NCI-H345 treated with DMSO at 0.1 percent for 48 hours (cell line): ENCODE measurements around the gene ARSG.
"Not testable (repeated sequence)": the region's sequence is repeated elsewhere in the genome, so short reads cannot be mapped to it uniquely, and the experiment has no call there.

ENCODE experiments used
- DNase-seq: peaks from one replicate; lab custom pipeline; 2025; ENCODE audit not compliant: unreplicated experiment; lab: John Stamatoyannopoulos, UW

The ARSG gene

GRCh38 chr17:68327823-68328557 is 36.7 kb downstream of the ARSG start:
- DNase-seq, result no peak

DNA sequence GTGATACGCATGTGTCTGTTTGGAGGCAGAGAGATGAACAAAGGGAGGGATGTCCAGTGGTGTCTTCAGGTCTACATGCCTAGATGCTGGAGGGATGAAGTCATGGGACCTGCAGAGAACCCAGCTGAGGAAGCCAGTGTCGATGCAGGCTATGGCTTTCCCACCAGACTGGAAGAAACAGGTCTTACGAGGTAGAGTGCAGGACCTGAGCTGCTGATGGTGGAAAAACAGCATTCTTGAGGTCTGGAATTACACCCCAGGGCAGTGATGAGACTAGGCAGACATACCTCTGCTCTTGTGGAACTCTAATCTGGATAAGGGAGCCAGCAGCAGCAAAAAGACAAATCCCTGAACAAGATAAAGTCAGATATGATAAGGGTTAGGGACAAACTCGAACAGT is 37.4 kb downstream of the ARSG start:
- DNase-seq, result no peak

- no peak for DNase-seq
Measured at GRCh38 chr17:68329331-68329730, 38.0 kb downstream of the ARSG start.

DNA sequence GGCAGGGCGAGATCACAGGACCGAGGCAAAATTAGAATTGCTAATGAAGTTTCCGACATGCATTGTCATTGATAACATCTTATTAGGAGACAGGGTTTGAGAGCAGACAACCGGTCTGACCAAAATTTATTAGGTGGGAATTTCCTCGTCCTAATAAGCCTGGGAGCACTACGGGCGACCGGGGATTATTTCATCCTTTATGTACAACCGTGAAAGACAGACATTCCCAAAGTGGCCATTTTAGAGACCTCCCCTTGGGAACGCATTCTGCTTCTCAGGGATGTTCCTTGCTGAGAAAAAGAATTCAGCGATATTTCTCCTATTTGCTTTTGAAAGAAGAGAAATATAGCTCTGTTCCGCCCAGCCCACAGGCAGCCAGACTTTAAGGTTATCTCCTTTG is 40.6 kb downstream of the ARSG start:
- not testable (repeated sequence) for DNase-seq

DNA sequence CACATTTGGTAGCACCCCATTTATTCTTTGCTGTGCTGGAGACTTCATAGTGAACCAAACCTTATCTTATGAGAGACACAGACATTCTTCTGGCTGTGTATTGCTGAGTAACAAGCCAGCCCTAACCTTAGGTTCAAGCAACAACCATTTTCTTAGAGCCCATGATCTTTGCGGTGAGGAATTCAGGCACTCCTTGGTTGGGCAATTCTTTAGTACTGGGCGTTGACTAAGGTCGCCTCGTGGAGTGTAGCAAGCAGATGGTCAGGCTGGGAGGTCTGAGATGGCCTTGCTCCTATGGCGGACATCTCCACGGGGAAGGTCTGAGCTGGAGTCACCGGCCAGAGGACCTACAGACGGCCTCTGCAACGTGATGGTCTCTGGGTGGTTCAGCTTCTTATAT is 43.1 kb downstream of the ARSG start:
- no peak for DNase-seq

DNA sequence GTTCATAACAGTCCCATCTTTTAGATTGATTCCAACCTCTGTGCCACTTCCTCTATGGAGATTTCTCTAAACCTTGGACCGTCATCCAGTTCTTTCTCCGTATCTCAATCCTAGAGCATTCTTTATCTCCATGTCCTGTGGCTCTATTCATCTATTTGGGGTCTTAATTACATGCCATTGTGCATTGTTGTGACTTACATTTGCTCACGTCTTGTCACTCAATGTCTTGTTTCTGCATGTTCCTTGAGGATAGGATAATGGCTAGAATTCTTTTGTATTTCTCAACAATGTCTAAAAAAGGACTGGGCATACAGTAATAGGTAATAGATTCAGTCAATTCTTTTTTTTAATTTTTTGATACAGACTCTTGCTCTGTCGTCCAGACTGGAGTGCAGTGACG is 50.2 kb downstream of the ARSG start:
- DNase-seq, result no peak

- no peak for DNase-seq
Measured at GRCh38 chr17:68343976-68344375, 52.7 kb downstream of the ARSG start.

DNA sequence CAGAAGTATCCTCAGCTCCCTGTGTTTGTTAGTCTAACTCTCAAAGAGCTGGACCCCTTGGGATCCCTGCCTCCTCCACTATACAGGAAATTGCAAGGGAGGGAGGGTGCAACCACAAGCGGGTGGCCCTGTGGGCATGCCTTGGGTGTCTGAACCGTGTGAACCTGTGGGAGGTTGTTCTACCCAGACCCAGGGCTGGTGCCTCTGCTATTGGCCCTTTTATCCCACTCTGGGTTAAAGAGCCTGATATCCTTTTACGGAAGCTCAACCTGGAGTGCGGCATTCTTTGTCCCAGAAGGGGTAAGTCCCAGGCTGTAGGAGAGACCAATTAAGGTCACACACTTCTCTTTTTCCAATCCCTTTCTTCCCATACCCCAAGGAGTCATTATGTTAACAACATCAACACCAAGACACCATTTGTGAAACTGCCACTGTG is 53.4 kb downstream of the ARSG start:
- DNase-seq, result no peak

DNA sequence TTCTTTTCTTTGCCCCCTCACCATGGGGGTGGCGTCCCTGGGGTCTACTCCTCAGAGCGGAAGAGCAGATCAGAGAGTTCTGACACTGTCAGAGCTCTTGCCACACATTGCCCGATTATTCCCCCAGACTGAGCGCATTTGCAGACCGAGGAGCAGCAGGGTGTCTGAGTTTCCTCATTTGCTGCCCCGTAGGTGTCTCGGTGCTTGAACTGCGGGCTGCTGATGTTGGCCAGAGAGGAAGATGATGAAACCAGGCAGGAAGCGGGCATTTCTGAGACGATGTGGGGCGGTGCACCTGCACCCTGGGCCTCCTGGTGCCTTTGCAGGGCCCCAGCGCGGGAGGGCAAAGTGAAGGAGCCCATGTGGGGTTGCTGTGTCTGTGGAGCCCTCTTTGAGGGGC is 55.2 kb downstream of the ARSG start:
- DNase-seq, result no peak

DNA sequence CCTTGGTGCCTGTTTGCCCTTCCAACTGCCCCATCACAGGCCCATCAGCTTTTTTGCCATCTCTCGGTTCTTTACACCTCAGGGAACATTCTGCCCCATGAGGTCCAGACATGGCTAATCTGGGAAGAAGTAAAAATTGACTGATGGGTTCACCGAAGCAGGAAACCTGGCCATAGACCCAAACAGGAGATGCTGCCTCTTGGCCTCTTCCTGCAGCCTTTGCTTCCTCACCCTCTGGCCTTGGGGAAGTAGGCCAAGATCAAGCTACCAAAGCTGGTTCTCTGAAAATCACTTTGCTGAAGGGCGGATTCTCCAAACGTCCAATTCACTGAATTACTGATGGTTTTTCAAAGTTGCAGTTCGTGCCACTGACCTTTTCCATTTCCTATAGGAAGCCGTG is 56.1 kb downstream of the ARSG start:
- no peak for DNase-seq

DNA sequence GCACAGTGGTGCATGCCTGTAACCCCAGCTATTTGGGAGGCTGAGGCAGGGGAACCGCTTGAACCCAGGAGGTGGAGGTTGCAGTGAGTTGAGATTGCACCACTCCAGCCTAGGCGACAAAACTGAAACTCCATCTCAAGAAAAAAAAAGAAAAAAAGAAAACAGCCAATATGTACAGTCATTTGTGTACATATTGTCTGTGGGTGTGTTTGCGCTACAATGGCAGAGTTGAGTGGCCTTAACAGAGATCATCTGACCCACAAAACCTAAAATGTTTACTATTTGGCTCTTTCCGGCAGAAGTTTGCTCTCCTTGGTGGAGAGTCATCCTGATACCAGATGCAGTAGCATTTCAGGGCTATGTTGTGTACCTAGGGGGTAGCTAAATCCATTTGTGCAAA is 57.9 kb downstream of the ARSG start:
- DNase-seq, result no peak

DNA sequence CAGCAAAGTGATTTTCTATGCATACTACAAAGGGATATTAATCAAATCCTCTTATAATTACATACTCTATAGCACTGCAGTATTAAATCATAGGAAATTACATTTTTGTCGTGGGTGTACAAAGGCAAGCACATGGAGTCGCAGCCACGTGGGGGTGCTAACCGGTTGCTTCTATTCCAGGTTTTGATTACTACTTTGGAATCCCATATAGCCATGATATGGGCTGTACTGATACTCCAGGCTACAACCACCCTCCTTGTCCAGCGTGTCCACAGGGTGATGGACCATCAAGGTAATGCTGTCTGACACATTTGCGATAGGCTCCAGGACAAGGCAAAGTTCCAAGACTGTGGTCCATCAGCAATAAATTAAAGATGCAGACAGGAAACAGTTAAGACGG is 60.1 kb downstream of the ARSG start:
- no peak for DNase-seq

DNA sequence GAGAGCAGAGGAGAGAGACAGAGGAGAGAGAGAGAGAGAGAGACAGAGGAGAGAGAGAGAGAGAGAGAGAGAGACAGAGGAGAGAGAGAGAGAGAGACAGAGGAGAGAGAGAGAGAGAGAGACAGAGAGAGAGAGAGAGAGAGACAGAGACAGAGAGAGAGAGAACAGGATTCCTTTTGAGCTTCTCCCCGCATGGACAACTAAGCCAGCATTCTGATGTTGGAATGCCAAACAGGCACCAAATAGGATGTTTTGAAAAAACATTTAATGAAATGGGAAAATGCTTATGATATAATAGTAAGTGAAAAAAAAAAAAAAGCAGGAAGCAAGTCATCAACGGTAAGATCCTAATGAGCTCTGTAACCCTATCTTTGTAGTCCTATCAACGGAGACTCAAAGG is 60.7 kb downstream of the ARSG start:
- DNase-seq, result no peak

DNA sequence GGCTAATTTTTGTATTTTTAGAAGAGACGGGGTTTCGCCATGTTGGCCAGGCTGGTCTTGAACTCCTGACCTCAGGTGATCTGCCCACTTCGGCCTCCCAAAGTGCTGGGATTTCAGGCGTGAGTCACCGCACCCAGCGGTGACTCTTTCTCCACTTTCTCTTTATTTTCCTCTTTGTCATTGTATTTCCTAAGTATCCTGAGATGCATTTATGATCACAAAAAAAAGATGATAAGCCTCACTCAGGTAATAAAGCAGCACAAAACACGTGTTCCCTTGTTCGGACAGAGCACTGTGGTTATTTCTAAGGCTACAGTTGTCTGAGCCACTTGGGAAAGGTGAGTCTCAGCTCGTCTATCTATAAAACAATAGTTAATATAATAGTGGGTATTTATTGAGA is 61.4 kb downstream of the ARSG start:
- not testable (repeated sequence) for DNase-seq

DNA sequence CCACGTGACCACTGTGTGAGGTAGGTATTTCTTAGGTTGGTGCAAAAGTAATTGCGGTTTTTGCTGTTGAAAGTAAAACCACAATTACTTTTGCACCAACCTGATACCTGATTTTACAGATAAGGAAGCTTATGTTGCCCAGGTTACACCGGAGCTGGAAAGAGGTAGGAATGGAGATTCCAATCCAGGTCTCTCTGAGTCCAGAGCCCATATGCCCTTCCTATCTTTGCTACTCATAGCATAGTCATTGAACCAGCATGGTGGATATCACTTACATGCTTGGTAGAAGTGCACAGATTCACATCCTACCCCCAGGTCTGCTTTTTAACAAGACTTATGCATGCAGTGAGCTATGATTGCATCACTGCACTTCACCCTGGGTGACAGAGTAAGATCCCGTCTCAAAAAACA is 61.8 kb downstream of the ARSG start:
- DNase-seq, result no peak

- not testable (repeated sequence) for DNase-seq
Measured at GRCh38 chr17:68354311-68354710, 63.0 kb downstream of the ARSG start.

GRCh38 chr17:68355108-68355507 is 63.8 kb downstream of the ARSG start:
- not testable (repeated sequence) for DNase-seq

GRCh38 chr17:68356520-68356919 is 65.2 kb downstream of the ARSG start:
- no peak for DNase-seq

- DNase-seq, result no peak
Measured at GRCh38 chr17:68356949-68357455, 65.7 kb downstream of the ARSG start.

DNA sequence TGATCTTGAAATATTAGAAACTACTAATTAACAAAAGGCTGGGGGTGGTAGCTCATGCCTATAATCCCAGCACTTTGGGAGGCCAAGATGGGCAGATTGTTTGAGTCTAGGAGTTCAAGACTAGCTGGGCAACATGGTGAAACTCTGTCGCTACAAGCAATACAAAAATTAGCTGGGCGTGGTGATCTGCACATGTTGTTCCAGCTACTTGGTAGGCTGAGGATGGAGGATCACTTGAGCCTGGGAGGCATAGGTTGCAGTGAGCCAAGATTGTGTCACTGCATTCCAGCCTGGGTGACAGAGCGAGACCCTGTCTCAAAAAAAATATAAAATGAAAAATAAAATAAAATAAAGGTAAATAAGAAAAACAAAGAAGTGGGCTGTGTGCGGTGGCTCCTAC is 66.6 kb downstream of the ARSG start:
- no peak for DNase-seq

GRCh38 chr17:68359791-68360535 is 68.7 kb downstream of the ARSG start:
- no peak for DNase-seq

- no peak for DNase-seq
Measured at GRCh38 chr17:68365469-68365868, 74.2 kb downstream of the ARSG start.
